Measurements from ENCODE around the gene ABR.
"Not testable (repeated sequence)": the region's sequence is repeated elsewhere in the genome, so short reads cannot be mapped to it uniquely, and the experiment has no call there.

The ABR gene

DNA sequence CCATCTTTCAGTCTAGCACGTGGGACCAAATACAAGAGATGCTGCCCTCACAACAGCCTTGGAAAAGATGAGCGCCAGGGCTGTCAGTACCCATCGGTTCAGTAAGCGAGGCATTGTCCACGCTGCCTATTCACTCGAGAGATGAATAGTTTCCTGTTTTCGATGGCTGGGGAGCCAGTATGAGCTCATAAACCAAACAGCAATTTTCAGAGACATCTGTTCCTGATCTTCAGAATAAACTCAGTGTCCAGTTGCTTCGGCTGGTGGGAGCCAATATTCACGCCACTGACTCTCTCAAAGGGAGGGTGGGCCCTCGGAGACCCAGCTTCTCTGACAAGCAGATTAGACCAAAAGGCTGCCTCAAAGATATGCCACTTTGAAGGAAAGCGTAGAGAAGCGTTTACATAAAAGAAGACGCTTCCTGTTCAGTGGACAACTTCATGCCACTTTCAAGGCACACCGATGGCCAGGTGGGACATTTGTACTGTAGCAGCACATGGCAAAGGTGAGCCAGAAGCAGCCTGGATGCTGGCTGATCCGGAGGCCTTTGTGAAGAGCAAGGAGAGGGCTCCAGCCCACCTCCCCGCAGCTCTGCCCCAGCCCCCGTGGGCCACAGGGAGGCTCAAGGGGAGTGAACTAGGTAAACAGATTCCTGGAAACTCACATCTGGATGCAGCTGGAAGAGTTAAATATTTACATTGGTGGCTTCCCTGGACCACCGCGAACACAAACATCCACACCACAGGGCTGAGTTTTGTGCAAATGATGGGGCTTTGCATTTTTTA lies 176.8 kb downstream of the ABR start:
- no peak for TF ChIP-seq ZFX (IDR thresholded peaks at IDR 0.05; ENCODE audit: borderline replicate concordance)
- TF ChIP-seq, protein P1, sequence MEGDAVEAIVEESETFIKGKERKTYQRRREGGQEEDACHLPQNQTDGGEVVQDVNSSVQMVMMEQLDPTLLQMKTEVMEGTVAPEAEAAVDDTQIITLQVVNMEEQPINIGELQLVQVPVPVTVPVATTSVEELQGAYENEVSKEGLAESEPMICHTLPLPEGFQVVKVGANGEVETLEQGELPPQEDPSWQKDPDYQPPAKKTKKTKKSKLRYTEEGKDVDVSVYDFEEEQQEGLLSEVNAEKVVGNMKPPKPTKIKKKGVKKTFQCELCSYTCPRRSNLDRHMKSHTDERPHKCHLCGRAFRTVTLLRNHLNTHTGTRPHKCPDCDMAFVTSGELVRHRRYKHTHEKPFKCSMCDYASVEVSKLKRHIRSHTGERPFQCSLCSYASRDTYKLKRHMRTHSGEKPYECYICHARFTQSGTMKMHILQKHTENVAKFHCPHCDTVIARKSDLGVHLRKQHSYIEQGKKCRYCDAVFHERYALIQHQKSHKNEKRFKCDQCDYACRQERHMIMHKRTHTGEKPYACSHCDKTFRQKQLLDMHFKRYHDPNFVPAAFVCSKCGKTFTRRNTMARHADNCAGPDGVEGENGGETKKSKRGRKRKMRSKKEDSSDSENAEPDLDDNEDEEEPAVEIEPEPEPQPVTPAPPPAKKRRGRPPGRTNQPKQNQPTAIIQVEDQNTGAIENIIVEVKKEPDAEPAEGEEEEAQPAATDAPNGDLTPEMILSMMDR (IDR thresholded peaks at IDR 0.05), result no peak
- peak overlapping the region; percentile 8; the same call in 1 of the 2 replicates for H3K27ac ChIP-seq

DNA sequence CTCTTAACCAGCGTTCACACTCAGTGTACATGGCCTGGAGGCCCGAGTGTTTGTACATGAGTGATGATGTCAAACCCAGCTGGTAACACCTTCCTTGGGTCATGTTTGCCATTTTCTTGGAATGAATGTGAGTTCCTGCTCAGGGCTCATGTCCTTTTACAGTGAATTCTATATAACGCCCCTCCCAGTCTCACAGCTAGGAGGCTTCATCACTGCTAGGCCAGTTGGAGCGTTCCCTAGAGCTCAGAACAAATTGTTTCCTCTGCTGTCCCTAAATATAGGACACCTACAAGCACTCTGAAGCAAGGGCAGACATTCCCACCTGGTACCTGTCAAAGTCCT lies 177.4 kb downstream of the ABR start:
- 0 out of 2 replicates have a peak overlapping the region, but pooled peaks have one; percentile 8 for H3K27ac ChIP-seq
- no peak for TF ChIP-seq ZFX (IDR thresholded peaks at IDR 0.05; ENCODE audit: borderline replicate concordance)

DNA sequence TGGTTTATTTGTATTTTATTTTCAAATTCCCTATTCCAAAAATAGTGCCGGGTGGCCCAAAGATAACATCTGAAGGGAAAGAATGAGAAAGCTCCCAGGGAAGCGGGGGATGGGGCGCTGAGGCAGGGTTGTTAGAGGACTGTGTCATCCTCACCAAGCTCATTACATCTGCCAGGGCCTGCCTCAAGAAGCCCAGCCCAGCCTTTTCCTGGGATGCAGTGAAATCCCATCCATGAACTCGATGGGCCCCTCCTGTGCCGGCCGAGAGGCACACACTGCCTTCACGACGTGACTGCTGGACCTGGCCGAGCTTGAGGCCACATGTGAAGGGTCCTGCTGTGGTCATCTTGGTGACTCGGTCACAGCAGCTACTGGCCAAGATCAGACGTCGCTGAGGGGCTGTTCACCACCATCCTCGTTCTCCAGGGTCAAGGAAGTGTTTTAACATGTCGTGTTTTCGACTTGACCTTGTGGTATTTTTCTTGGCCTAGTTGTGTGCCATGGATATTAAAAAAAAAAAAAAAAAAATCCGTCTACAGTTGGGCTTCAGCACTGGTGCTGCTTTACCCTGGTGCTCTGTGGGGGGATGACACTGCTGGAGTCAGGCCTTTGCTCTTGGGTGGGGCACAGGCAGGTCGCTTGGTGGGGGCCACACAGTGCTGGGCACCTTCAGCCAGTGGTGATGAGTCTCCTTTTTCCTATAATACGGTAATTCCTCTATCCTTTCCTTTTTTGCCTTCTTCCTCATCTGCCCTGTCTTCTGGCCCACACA lies 178.0 kb downstream of the ABR start:
- 0 out of 2 replicates have a peak overlapping the region, but pooled peaks have one; percentile 8 for H3K27ac ChIP-seq
- TF ChIP-seq, protein P1 (IDR thresholded peaks at IDR 0.05), result no peak
- TF ChIP-seq ZFX (IDR thresholded peaks at IDR 0.05; ENCODE audit: borderline replicate concordance), result no peak

DNA sequence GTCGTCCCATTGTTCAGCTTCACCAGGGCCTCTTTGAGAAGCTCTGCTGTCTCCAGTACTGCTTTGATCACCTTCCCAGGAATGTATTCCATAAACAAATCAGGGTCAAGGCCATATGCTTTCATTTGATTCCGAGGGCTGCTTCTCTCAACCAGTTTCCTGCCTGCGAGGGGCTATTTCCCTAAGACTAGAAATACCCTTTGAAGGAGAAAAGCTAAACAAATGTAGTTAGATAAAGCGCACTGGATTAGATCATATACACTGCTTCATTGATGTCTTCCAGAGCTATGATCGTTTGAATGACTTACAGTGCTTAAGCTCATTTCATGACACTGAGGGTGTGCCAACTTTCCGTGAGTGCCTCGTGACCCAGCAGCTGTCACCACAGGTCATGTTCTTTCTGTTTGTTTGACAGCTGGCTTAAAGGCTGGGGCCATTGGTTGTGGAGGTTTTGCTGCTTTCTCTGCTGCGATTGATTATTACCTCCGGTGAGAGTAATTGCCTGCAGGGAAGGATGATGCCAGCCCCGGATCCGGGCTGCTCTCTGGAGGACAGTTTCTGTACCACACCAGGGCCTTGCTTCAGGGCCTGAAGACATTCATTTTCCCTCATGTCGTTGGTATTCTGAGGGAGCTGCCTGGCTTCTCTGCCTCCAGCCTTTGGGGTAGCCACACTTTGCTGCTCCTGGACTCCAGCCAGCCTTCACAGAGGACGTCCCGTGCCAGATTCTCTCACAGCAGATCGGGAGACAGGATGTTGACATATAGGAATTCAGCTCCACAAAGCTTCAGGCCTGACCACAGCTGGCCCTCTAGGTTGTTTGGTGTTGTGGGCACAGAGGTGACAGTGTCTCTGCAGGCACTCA lies 179.0 kb downstream of the ABR start:
- no peak overlapping the region for H3K27ac ChIP-seq
- TF ChIP-seq, protein P1 (IDR thresholded peaks at IDR 0.05), result no peak

DNA sequence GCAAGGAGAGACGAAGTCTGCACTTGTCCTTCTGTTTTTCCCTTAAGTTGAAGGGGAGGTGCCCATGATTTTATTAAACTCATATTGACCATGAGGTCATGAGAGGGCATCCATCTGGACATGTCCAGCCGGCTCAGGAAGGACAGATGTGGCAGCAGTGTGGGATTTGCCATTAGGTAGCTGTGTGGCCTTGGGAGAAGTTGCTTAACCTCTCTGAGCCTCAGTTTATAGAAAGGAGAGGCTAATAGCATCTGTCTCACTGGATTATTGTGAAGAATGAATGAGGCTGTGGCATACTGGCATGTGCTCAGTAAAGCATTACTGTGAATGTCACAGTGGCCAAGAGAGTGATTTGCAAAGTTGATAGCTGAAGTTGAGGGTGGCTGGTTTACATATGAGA lies 181.7 kb downstream of the ABR start:
- TF ChIP-seq, protein P1 (IDR thresholded peaks at IDR 0.05), result no peak
- no peak for TF ChIP-seq ZFX (IDR thresholded peaks at IDR 0.05; ENCODE audit: borderline replicate concordance)
- H3K27ac ChIP-seq, result no peak overlapping the region

DNA sequence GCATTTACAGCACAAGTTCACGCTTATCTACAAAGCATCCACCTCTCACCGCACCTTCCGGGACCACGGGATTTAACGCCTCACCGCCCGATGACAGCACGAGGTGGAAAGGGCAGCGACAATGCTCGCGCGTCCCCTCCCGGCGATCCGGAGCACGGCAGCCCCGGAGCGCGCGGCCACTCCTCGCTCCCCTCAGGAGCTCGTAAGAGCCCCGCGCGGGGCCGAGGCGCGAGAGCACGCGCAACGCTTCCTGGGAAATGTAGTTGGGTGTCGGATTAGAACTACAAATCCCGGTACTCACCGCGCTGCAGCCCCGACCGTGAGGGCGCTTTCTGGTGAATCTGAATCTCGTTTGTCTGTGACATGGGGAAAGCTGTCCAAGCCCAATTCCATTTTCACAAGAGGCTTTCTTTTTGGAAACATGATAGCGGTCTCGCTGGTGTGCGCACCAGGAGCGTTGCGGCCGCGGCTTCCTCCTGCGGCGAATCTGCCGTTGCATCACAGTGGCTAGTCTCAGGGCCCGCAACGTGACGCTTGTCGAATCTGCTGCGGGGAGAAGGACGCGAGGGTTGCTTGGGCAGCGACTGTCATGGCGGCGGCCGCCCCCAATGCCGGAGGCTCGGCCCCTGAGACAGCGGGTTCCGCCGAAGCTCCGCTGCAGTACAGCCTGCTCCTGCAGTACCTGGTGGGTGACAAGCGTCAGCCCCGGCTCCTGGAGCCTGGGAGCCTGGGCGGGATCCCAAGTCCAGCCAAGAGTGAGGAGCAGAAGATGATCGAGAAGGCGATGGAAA lies 183.0 kb downstream of the ABR start, which contains the start of gene TIMM22:
Gene TIMM22 (plus strand): TSS at position 576 of the 791 bp plus-strand sequence. CDS start 14 bp downstream, at position 590.
- peak within 1 kb of the TSS; percentile 77 for H3K27ac ChIP-seq
- TF ChIP-seq ZFX (IDR thresholded peaks at IDR 0.05; ENCODE audit: borderline replicate concordance), result no peak
- TF ChIP-seq, protein P1 (IDR thresholded peaks at IDR 0.05), result peak; percentile 98

DNA sequence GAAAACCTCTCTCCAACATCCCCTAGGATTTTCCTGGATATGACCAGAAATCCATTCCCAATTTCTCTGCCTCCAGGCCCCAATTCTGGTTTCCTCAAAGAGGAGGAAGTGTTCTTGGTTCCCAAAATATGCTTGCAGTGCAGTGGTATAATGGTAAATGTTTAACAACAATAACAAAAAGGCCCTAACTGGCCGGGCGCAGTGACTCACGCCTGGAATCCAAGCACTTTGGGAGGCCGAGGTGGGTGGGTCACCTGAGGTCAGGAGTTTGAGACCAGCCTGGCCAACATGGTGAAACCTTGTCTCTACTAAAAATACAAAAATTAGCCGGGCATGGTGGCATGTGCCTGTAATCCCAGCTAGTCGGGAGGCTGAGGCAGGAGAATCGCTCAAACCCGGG lies 184.5 kb downstream of the ABR start:
- not testable (repeated sequence) for H3K27ac ChIP-seq

Data from 22Rv1 (cell line).